Activated CD8-positive, alpha-beta memory T cell treated with anti-CD3 and anti-CD28 coated beads for 36 hours (primary cell): Measurements from ENCODE around the gene IL13RA1. TPM values are rescaled to one million over a fixed set of nuclear protein-coding genes. Genes with fewer than 3 reads are reported as not detected.

ENCODE experiments used
- total RNA-seq, 2 experiments: library from RNA; stranded (reverse); gene quantifications; one replicate each; pipeline ENCODE4 v1.2.3, GENCODE V29; 2021

The IL13RA1 gene
- total RNA-seq, 2 experiments from 2014 or later: 0.21 TPM; not detected in 1

Other genes starting within 250 kb of the IL13RA1 start
- 10 to 100 TPM; 46.5 to 48.4 TPM for gene DOCK11, start 231.8 kb upstream of the IL13RA1 start, total RNA-seq
- gene ZCCHC12, start 96.2 kb downstream of the IL13RA1 start, total RNA-seq: not detected
- 1 to 10 TPM; 2.3 to 2.4 TPM for gene LONRF3, start 247.0 kb downstream of the IL13RA1 start, total RNA-seq